Measurements from ENCODE around the gene RIN1.
A peak's percentile ranks its signal among the peaks of the same experiment; 100 is the strongest.

The RIN1 gene

GRCh38 chr11:66347425-66348276, 11.4 kb upstream of the RIN1 start, which contains the start of gene B4GAT1:
B4GAT1 (minus strand) TSS chr11:66347629; CDS start chr11:66347545, 84 bp downstream.
- in situ Hi-C loops (cut with MboI; ENCODE audit: low pct_unique_long_range_greater_than_20kb, low sequenced_read_pairs, unreplicated experiment) = no loop called here
- peak; percentile 87 for DNase-seq (ENCODE audit: low spot score)
- no peak for TF ChIP-seq CTCF (IDR thresholded peaks at IDR 0.05; ENCODE audit: extremely low read depth, insufficient read depth, missing control alignments)

DNA sequence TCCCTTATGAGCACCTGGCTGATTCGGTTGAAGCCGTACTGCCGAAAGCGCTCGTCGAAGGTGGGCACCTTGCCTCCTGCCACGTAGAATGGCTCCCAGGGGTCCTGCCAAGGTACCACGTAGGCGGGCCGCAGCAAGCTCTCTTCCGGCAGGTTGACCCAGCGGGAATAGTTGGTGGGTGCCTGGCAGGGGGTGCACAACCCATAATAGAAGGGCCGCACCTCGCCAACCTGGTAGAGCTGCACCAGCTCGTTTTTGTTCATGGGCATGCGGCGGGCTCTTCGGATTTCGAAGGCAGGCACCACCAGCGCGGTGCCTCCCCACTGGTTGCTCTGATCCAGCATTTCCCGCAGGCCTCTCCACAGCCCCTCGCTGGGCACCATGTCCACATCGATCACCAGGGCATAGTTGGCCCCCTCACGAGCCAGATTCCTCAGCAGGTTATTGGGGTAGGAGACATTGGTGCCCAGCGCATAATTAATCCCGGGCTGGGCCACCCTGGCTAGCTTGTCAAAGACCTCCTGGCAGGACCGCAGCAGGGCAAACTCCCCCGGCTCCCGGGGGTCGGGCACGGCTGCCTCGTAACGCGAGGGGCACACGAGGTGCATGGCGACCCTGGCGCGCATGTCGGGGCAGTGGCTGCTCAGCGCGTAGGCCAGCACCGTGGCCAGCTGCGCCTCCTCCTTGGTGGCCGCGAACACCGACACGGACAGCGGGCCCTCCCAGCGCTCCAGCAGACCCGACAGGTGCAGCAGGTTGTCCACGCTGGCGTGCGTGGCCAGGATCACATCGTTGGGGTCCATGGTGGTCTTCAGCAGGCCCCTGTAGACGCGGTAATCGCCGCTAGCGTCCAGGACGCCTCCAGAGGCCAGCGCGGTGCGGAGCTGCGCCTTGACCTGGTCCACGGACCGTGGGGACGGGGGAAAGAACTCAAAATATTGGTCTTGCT, 10.5 kb upstream of the RIN1 start:
- TF ChIP-seq CTCF (IDR thresholded peaks at IDR 0.05; ENCODE audit: extremely low read depth, insufficient read depth, missing control alignments) = no peak
- no peak for DNase-seq (ENCODE audit: low spot score)
- in situ Hi-C loops (cut with MboI; ENCODE audit: low pct_unique_long_range_greater_than_20kb, low sequenced_read_pairs, unreplicated experiment) = no loop called here

DNA sequence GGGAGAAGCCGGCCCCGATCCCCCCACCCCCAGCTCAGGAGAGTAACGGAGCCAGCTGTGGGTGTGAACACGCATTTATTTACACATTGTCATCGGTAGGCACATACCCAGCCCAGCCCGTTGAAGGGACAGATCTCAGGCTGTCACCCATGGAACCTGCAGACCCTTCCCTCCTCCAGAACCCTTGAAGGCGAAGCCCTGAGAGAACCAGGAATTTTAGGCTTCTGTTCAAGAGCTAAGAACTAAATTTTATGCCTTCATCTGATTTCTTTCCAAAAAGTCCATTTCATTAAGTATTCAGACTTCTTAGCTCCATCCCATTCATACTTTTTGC, 9.0 kb upstream of the RIN1 start:
- DNase-seq (ENCODE audit: low spot score) = no peak
- TF ChIP-seq CTCF (IDR thresholded peaks at IDR 0.05; ENCODE audit: extremely low read depth, insufficient read depth, missing control alignments) = no peak
- in situ Hi-C loops (cut with MboI; ENCODE audit: low pct_unique_long_range_greater_than_20kb, low sequenced_read_pairs, unreplicated experiment) = no loop called here

DNA sequence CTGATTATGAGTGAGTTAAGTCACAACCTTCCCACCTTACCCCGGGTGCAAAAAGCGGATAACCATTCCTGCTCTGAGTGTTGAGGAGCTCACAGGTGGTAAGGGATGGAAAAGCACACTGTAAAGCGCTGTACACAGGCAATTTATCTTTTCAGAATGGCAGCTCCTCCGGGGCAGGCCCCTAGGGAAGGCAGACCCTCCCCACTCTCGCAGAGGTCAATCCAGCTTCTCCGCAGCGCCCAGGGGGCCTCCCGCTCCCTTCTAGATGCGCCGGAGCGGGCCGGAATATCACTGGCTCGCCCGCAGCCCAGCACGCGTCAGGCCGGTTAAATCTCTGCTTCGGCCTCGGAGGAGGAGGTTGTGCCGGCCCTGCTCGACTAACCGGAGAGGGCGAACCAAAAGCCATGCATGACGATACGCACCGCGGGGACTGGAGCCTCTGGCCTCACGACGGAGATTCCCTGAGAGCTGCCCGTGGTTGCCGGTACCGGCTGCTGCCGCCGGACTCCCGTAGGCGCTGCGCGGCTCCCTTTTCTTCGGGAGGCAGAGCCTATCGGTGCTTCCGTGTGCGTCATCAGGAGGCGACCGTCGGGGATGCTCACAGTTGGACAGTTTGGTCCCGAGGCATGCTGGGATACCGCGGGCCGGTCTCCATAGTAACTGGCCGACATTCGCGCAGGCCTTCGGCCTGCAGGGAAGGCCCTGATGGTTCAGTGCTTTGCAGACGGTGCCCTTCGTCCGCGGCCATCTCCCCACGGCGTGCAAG, 8.5 kb upstream of the RIN1 start, which contains the start of gene BRMS1:
Gene BRMS1, minus strand, starts transcription at position 555 of the 766 bp plus-strand sequence. CDS start 2,870 bp downstream, outside the sequence.
- in situ Hi-C loops (cut with MboI; ENCODE audit: low pct_unique_long_range_greater_than_20kb, low sequenced_read_pairs, unreplicated experiment) = no loop called here
- peak; percentile 96 for DNase-seq (ENCODE audit: low spot score)

DNA sequence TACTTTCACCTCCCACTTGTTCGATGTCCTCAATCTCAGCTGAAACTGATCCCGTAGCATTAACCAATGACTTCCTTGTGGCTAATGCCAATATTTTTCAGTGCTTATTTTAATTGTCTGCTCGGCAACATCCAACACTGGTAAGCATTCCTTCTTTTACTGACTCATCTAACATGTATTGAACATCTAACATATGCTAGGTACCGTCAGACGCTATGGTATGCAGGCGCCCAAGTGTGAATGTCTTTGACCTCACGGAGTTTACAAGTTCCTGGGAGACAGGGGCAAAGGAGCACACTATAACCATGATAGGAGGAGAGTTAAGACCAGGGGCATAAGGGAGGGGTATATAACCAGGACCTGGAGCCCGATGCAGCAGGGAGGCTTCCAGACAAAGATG, 6.9 kb upstream of the RIN1 start:
- in situ Hi-C loops (cut with MboI; ENCODE audit: low pct_unique_long_range_greater_than_20kb, low sequenced_read_pairs, unreplicated experiment) = no loop called here
- TF ChIP-seq CTCF (IDR thresholded peaks at IDR 0.05; ENCODE audit: extremely low read depth, insufficient read depth, missing control alignments) = no peak
- DNase-seq (ENCODE audit: low spot score) = no peak

More for the DNA sequence above, 8.5 kb upstream of the RIN1 start, which contains the start of gene BRMS1:
- no peak for TF ChIP-seq CTCF (IDR thresholded peaks at IDR 0.05; ENCODE audit: extremely low read depth, insufficient read depth, missing control alignments)
